GM23338 (cell line): ENCODE data around the gene ZCCHC24. TPM values are rescaled to one million over a fixed set of nuclear protein-coding genes. Genes with fewer than 3 reads are reported as not detected.

Experiments
- ATAC-seq: fragments of 200-7000 bp; cut with Tn5 transposase; 3 replicates; pipeline ENCODE4 v1.9.1; 2020
- DNase-seq: peaks from one replicate; pipeline ENCODE4 v3.0.0-alpha.2; 2015; ENCODE audit warnings: low spot score
- H2AFZ ChIP-seq: fragments of 200-600 bp; sonication (generic); 2 replicates; pipeline ENCODE4 v1.8.0; 2016; ENCODE audit warnings: antibody characterized with exemption, mild to moderate bottlenecking, moderate library complexity
- H3F3A ChIP-seq: fragments of 200-600 bp; sonication (generic); replicated peaks from 2 replicates; pipeline ENCODE4 v1.8.0; 2017; ENCODE audit warnings: antibody characterized with exemption, mixed run types, low read depth
- H3K27ac ChIP-seq: fragments of 200-600 bp; sonication (generic); 2 replicates; pipeline ENCODE4 v1.6.1; 2016; ENCODE audit warnings: low read depth
- H3K27me3 ChIP-seq: fragments of 200-600 bp; sonication (generic); 2 replicates; pipeline ENCODE4 v1.8.0; 2016; ENCODE audit warnings: mild to moderate bottlenecking, mixed run types, moderate library complexity; ENCODE audit not compliant: insufficient read depth
- H3K36me3 ChIP-seq: fragments of 200-600 bp; sonication (generic); 2 replicates; pipeline ENCODE4 v1.8.0; 2016; ENCODE audit warnings: mild to moderate bottlenecking; ENCODE audit not compliant: insufficient read depth
- H3K4me1 ChIP-seq: fragments of 200-600 bp; sonication (generic); 2 replicates; pipeline ENCODE4 v1.8.0; 2016; ENCODE audit warnings: mild to moderate bottlenecking, moderate library complexity; ENCODE audit not compliant: insufficient read depth
- H3K4me2 ChIP-seq: fragments of 200-600 bp; sonication (generic); 2 replicates; pipeline ENCODE4 v1.7.1; 2017; ENCODE audit warnings: mixed run types
- H3K4me3 ChIP-seq: fragments of 200-600 bp; sonication (generic); 2 replicates; pipeline ENCODE4 v1.6.1; 2016; ENCODE audit warnings: mixed run types
- H3K79me2 ChIP-seq: fragments of 200-600 bp; sonication (generic); replicated peaks from 2 replicates; pipeline ENCODE4 v1.8.0; 2017; ENCODE audit warnings: mild to moderate bottlenecking; ENCODE audit not compliant: insufficient read depth
- H3K9me2 ChIP-seq: fragments of 200-600 bp; sonication (generic); 2 replicates; pipeline ENCODE4 v1.8.0; 2017; ENCODE audit not compliant: insufficient read depth
- H4K20me1 ChIP-seq: fragments of 200-600 bp; sonication (generic); replicated peaks from 2 replicates; pipeline ENCODE4 v1.8.0; 2017; ENCODE audit warnings: mild to moderate bottlenecking; ENCODE audit not compliant: insufficient read depth
- H3K27ac Mint-ChIP-seq: 2 replicates; pipeline ENCODE4 v1.8.0; 2020; ENCODE audit warnings: inconsistent platforms, mild to moderate bottlenecking, moderate library complexity, mixed read lengths
- H3K27me3 Mint-ChIP-seq: 3 replicates; pipeline ENCODE4 v1.8.0; 2022; ENCODE audit warnings: low read depth, mild to moderate bottlenecking, moderate library complexity, mixed read lengths, inconsistent platforms; ENCODE audit not compliant: insufficient read depth, poor library complexity
- H3K36me3 Mint-ChIP-seq: 3 replicates; pipeline ENCODE4 v1.8.0; 2021; ENCODE audit warnings: low read depth, mild to moderate bottlenecking, inconsistent platforms, moderate library complexity, mixed read lengths
- H3K4me1 Mint-ChIP-seq: 3 replicates; pipeline ENCODE4 v1.8.0; 2020; ENCODE audit warnings: mild to moderate bottlenecking, inconsistent platforms, mixed read lengths
- H3K4me3 Mint-ChIP-seq: 3 replicates; pipeline ENCODE4 v1.8.0; 2021; ENCODE audit warnings: moderate library complexity, mild to moderate bottlenecking, inconsistent platforms, mixed read lengths
- H3K9me3 Mint-ChIP-seq: 3 replicates; pipeline ENCODE4 v1.8.0; 2020; ENCODE audit warnings: moderate library complexity, mild to moderate bottlenecking, inconsistent platforms, mixed read lengths
- CREB1 ChIP-seq: fragments of 250-450 bp; sonication (Bioruptor Pico); IDR thresholded peaks from 2 replicates; pipeline ENCODE4 v1.5.0; 2020; ENCODE audit warnings: low read depth, mild to moderate bottlenecking, moderate library complexity
- CTCF ChIP-seq, 2 experiments: fragments of 200-600 bp in 1 of 2; sonication (generic) in 1 of 2; conservative IDR thresholded peaks; 2 replicates each; pipeline versions ENCODE4 v1.5.1 to v1.6.1; 2016 to 2017; ENCODE audit warnings: antibody characterized with exemption in 2 of 2, low read depth in 2 of 2, mild to moderate bottlenecking in 2 of 2, moderate library complexity in 1 of 2
- EZH2 ChIP-seq: fragments of 200-600 bp; sonication (generic); IDR thresholded peaks from one replicate; pipeline ENCODE4 v1.8.0; 2017; ENCODE audit warnings: antibody characterized with exemption, mild to moderate bottlenecking, low read depth; ENCODE audit not compliant: unreplicated experiment
- EZH2phosphoT487 ChIP-seq: fragments of 200-600 bp; sonication (generic); IDR thresholded peaks from one replicate; pipeline ENCODE4 v1.8.1; 2018; ENCODE audit warnings: antibody characterized with exemption; ENCODE audit not compliant: unreplicated experiment
- JUNB ChIP-seq: IDR thresholded peaks from one replicate; pipeline ENCODE4 v1.6.1; 2016; ENCODE audit warnings: antibody characterized with exemption; ENCODE audit not compliant: unreplicated experiment
- ZNF114 ChIP-seq: fragments of 250-450 bp; sonication (Bioruptor Pico); IDR thresholded peaks from 2 replicates; pipeline ENCODE4 v1.5.0; 2020; ENCODE audit warnings: mild to moderate bottlenecking, moderate library complexity
- polyA plus RNA-seq: library from polyadenylated mRNA; unstranded; fragments of >200 nt; fragmentation: Nextera tagmentation; extraction: Ambion mirVana; gene quantifications from 2 replicates; pipeline ENCODE4 v1.2.1, GENCODE V29; 2016
- total RNA-seq: library from RNA; depleted of rRNA; stranded (reverse); fragments of >200 nt; shearing (Covaris generic); gene quantifications from 2 replicates; pipeline ENCODE4 v1.2.3, GENCODE V29; 2014

ZCCHC24 gene
- total and polyA plus RNA-seq, 2 experiments from 2014 or later, result 2.0 to 10.1 TPM

GRCh38 chr10:79434821-79435251, 10.6 kb downstream of the ZCCHC24 start (continued):
- TF ChIP-seq CREB1 (CRISPR knock-in tag), result no peak
- no peak for TF ChIP-seq JUNB
- no peak for TF ChIP-seq CTCF (conservative IDR thresholded peaks at IDR 0.05; ENCODE audit: low read depth in 2 of 2)

GRCh38 chr10:79434223-79434687, 11.2 kb downstream of the ZCCHC24 start:
- peaks cover 28% of the 10 kb centered on the region for H3K4me1 Mint-ChIP-seq
- no peaks in the 10 kb centered on the region for H3K79me2 ChIP-seq
- H3K27me3 ChIP-seq, result no peaks in the 10 kb centered on the region
- TF ChIP-seq ZNF114 (no peak), CREB1 (CRISPR knock-in tag) (no peak), EZH2phosphoT487 (no peak), JUNB (no peak)
- no peaks in the 10 kb centered on the region; the same call in 1 of the 2 replicates for H4K20me1 ChIP-seq
- no peak overlapping the region for H3K27ac Mint-ChIP-seq
- DNase-seq (no peak), ATAC-seq (no peak)
- no peaks in the 10 kb centered on the region for H3K36me3 Mint-ChIP-seq
- no peaks in the 10 kb centered on the region for H3F3A ChIP-seq
- no peaks in the 10 kb centered on the region for H3K9me3 Mint-ChIP-seq
- peaks cover 5% of the 10 kb centered on the region for H3K27me3 Mint-ChIP-seq
- H3K36me3 ChIP-seq, result no peaks in the 10 kb centered on the region; the same call in 1 of the 2 replicates
- no peak overlapping the region for H3K4me3 ChIP-seq
- no peak overlapping the region for H2AFZ ChIP-seq
- no peaks in the 10 kb centered on the region; the same call in 1 of the 2 replicates for H3K4me1 ChIP-seq
- no peak overlapping the region for H3K4me3 Mint-ChIP-seq
- H3K4me2 ChIP-seq, result no peak overlapping the region
- H3K27ac ChIP-seq, result no peak overlapping the region
- H3K9me2 ChIP-seq, result no peaks in the 10 kb centered on the region

- no peaks in the 10 kb centered on the region for H3K9me2 ChIP-seq
- no peak for TF ChIP-seq EZH2
- Mint-ChIP-seq H3K27ac (no peak overlapping the region), H3K36me3 (no peaks in the 10 kb centered on the region), H3K9me3 (no peaks in the 10 kb centered on the region), H3K4me3 (no peak overlapping the region), H3K4me1 (peaks cover 28% of the 10 kb centered on the region), H3K27me3 (peaks cover 5% of the 10 kb centered on the region)
- no peaks in the 10 kb centered on the region for H3K27me3 ChIP-seq
- H3K4me3 ChIP-seq, result no peak overlapping the region
- no peaks in the 10 kb centered on the region; the same call in 1 of the 2 replicates for H3K36me3 ChIP-seq
- H3K27ac ChIP-seq, result no peak overlapping the region
- no peak overlapping the region for H3K4me2 ChIP-seq
- no peak for DNase-seq
- no peaks in the 10 kb centered on the region for H3F3A ChIP-seq
- no peaks in the 10 kb centered on the region for H3K79me2 ChIP-seq
- no peak for ATAC-seq
- H4K20me1 ChIP-seq, result no peaks in the 10 kb centered on the region; the same call in 1 of the 2 replicates
- no peak overlapping the region for H2AFZ ChIP-seq
- no peaks in the 10 kb centered on the region; the same call in 1 of the 2 replicates for H3K4me1 ChIP-seq
These were observed 11.9 kb downstream of the ZCCHC24 start for GRCh38 chr10:79433324-79434222.
